ENCODE measurements around the gene RAD51B.

Gene RAD51B

DNA sequence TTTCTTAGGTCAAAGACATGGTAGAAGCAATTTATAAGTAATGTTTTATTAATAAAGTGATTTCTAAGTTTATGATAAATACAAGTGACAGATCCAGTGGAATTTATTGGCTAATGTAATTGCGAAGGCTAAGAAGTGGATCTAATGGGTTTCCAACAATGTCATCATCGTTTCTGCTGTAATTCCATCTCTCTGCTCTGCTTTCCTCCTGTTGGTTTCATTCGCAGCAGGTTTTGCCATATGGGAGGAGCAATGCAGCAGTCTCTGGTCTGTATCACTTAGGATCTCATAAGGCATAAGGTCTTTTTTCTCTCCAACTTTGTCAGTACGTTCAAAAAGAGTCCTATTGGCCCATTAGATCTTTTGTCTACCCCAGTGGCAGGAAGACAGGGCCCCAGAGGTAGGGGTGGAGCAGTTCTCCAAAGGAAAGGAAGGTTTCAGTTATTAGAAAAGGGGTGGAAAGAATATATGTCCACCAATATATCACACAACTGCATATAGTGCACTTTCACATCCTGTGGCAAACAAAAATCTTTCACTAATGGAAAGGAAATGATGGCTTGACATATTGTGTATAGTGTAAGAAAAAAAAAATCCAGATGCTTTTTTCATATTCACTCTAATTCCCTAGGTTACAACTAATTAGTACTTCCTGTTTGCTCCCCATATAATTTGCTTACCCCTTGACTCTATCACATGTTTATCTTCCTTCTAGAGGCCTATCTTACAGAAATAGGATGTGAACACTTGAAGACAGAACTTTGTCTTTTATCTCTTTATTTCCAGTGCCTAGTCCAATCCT lies 522.0 kb downstream of the RAD51B start:
- no peak overlapping the region for H3K4me3 ChIP-seq (ENCODE audit: low read length)
- DNase-seq (ENCODE audit: low read depth, low spot score) = no peak

DNA sequence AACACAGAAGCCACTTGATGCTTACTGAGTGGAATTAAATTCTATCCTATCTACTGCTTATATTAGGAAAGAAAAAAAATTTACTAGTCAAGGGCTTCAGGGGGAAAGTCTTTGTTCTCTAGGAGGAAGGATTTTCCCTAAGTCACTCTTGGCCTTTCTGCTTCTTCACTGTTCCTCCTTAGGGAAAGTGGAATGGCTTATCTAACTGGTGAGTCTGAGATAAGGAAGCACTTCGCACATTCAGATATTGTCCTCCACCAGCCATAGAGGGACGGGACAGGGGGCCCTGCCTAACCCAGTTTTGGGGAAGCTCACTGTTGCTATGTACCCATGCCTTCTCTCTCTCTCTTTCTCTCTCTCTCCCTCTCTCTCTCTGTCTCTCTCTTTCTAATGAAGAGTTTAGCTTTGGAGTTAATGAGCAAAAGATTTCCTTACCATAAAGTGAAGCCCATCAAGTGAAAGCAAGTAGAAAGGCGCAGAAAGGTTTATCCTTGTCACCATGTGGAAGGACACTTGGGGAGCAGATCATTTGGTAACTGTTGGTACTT lies 522.7 kb downstream of the RAD51B start:
- DNase-seq (ENCODE audit: low read depth, low spot score) = no peak
- no peak overlapping the region for H3K4me3 ChIP-seq (ENCODE audit: low read length)

DNA sequence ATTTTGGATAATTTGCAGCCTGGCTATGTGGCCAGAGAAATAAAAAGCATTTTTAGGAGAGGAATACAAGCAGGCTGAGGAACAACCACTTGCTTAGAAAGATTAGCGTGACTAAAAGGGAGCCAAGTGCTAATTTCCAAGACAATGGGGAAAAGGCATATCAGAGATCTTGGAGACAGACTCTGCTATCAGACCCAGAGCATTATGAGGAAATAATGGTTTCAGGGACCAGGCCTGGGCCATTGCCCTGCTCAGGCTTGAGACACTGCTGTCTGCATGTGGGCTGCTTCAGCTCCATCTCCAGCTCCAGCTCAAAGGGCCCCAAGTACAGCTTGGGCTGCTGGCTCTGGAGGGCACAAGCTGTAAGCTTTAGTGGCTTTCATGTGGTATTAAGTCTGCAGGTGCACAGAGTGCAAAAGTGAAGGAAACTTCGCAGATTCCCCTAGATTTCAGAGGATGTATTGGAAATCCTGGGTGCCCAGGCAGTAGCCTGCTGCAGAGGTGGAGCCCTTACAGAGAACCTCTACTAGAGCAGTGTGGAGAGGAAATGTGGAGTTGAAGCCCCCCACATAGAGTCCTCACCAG lies 524.0 kb downstream of the RAD51B start:
- DNase-seq (ENCODE audit: low read depth, low spot score) = peak; percentile 59
- H3K4me3 ChIP-seq (ENCODE audit: low read length) = no peak overlapping the region

DNA sequence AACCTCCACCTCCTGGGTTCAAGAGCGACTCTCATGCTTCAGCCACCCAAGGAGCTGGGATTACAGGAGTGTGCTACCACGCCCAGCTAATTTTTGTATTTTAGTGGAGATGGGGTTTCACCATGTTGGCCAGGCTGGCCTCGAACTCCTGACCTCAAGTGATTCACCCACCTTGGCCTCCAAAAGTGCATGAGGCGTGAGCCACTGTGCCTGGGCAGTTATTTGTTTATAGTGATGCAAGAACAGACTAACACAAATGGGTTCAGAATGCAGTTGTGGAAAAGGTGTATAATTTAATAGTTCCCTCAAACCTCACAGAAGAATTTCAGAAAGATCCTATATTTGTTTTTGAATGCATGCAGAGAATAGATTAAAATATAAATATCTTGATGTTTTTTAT lies 526.2 kb downstream of the RAD51B start:
- no peak overlapping the region for H3K4me3 ChIP-seq (ENCODE audit: low read length)
- DNase-seq (ENCODE audit: low read depth, low spot score) = no peak

GRCh38 chr14:68346556-68347343 lies 527.2 kb downstream of the RAD51B start:
- DNase-seq (ENCODE audit: low read depth, low spot score) = no peak
- H3K4me3 ChIP-seq (ENCODE audit: low read length) = no peak overlapping the region

DNA sequence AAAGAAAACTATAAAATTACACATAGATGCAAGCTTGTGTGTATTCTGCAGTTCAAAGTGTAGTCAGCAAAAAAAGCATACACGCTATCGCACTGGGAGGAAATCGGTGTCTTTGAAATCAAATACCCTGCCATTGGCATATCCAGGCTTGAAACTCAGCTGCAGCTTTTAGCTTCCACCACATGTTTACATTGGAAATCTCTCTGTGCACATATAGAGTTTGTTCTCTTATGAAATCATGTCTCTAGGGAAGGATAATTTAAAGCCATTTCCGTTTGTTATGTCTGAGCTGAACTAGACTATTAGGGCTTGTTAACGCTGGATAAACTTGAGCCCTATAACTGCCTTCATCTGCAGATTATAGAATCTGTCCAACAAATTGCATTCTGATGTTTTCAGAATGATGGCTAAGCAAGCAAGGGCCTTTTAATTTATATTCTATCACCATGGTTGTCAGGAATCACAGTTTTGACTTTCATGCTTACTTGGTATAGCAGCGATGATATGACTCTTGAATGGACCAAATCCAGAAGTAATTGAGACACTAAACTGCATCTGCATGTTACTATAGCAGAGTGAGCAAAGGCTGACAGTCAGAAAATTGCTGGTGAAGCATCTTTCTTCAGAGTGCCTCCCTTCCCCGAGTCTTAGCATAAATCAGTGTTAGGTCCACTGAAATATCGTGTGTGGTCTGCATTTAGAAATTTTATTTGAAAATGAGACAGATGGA lies 530.5 kb downstream of the RAD51B start:
- no peak overlapping the region for H3K4me3 ChIP-seq (ENCODE audit: low read length)
- no peak for DNase-seq (ENCODE audit: low read depth, low spot score)

GRCh38 chr14:68355415-68355814 lies 535.8 kb downstream of the RAD51B start:
- H3K4me3 ChIP-seq (ENCODE audit: low read length) = no peak overlapping the region
- DNase-seq (ENCODE audit: low read depth, low spot score) = no peak

- DNase-seq (ENCODE audit: low read depth, low spot score) = no peak
- no peak overlapping the region for H3K4me3 ChIP-seq (ENCODE audit: low read length)
Measured at GRCh38 chr14:68357777-68358176, 538.2 kb downstream of the RAD51B start.

DNA sequence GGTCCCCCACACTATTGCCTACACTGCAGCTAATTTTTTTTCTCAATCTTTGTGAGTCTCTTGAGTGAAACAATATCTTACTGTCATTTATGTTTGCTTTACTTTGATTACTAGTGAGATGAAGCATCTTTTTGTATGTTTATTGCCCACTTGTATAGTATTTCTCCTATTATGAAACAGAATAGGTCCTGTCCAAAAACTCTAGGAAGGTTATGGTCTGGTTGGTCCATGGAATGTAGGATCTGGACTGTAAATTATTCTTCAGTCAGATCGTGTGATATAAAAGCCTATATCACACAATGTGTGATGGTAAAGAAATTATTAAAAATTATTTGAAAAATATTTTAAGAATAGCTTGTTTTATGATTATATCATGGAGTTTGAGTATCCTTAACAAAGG lies 538.9 kb downstream of the RAD51B start:
- H3K4me3 ChIP-seq (ENCODE audit: low read length) = no peak overlapping the region
- no peak for DNase-seq (ENCODE audit: low read depth, low spot score)

DNA sequence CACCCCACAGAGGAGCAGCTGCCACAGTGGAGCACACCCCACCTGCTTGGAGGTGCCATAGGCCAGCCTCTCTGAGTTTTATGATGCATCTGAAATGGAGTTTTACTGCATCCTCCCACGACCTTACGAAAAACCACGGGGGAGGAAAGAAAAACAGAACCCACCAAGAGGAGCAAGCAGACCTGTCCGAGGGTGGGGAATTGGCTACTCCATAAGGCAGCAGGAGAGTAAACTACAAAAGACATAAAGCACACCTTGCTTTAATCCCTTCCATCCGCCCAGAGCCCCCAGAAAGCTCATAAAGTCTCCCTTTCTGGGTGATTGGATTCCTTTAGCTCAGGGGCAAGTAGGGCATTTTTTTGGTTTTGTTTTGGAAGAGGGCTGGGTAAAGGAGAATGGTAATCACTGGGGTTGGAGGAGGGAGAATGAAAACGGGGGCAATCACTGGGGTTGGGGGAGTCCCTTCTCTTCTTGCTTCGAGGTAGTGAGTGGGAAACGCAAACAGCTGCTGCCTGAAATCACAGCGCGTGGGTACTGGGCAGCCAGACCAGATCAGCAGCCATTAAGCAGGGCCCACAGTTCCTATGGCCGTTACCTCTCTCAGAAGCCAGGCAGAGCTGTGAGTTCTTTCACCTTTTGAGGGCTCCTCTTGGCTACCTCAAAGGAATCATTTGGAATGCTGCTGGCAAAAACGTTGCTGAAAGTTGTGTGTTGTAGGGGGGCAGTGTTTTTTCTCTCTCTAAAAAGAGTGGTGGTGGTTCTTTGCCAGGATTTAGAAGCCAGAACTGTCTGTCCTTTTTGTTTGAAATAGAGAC lies 539.6 kb downstream of the RAD51B start:
- DNase-seq (ENCODE audit: low read depth, low spot score) = no peak
- no peak overlapping the region for H3K4me3 ChIP-seq (ENCODE audit: low read length)

- no peak for DNase-seq (ENCODE audit: low read depth, low spot score)
- H3K4me3 ChIP-seq (ENCODE audit: low read length) = no peak overlapping the region
Measured at GRCh38 chr14:68359837-68360552, 540.4 kb downstream of the RAD51B start.

- no peak overlapping the region for H3K4me3 ChIP-seq (ENCODE audit: low read length)
- no peak for DNase-seq (ENCODE audit: low read depth, low spot score)
Measured at GRCh38 chr14:68361231-68361630, 541.7 kb downstream of the RAD51B start.

DNA sequence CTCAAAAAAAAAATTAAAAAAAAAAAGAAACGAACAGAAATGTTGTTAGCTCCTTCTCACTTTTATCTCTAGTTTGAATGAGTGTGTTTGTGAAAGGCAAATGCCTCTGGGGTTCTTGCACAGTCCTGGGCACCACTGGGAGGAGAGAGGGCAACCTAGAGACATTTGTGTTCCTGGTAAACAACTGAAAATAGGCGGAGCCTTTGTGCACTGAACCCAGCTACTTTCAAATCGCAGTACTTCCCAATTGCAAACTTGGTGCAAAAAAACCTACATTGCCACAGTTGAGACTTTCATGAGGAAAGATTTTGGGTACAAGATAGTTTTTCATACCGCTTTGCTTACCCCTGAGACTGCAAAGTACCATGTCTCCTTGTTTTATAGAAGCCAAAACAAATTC lies 543.3 kb downstream of the RAD51B start:
- no peak overlapping the region for H3K4me3 ChIP-seq (ENCODE audit: low read length)
- DNase-seq (ENCODE audit: low read depth, low spot score) = no peak

DNA sequence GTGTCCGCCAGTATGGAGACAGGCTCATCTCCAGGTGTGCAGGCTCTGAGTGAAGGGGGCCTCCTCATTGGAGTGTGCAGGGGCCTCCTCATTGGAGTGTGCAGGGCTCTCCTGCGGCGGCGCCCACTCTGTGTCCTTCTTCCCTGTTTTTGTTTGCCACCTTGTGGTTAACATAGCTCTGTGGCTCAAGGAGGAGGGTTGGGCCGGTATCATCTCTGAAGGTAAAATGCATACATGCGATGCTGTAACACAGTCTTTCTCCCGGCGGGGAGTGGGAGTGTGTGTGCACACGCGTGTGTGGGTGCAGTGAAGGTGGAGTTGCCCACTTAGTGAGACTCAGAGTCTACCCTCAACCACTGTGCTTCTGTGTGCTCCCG lies 543.9 kb downstream of the RAD51B start:
- no peak for DNase-seq (ENCODE audit: low read depth, low spot score)
- H3K4me3 ChIP-seq (ENCODE audit: low read length) = no peak overlapping the region

DNA sequence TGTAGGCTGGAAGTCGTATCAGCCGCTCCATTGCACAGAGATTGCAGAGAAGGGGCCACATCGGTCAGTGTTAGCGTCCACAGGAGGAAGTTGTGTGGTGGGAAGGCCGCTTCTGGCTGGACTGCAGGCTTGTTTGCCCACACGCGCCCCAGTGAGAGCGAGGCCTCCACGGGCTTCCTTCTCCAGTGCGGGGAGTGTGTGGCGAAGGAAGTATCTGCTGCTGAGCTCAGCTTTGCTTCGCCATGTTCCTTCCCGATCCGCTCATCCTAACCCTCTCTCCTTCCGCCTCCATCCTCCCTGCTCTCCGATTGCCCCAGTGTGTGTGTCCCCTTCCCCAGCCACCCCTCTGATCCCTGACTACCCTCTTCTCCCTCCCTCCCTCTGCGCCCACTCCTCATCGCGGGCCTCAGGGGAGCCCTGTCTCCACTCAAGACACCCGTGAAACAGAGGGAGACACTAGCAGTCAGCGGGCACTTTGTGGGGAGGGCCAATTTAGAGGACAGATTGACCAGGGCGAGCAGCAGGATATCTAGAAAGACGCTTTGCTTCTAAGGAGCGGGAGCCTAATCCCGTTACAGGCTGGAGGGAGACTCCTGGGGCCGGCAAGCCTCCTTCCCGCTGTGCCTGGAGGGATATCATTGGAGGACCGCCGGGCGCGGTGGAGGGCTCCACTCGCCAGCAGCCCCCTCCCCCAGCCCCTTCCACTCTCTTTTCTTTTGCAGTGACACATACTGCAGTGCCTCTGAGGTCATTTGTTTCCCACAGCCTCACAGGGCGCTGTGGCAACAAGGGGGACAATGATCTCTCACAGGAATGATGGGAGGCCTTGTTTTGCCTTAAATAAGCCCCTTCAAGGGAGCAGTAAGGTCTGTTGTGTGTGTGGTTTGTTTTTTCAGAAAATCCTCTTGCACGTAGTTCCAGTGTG lies 544.5 kb downstream of the RAD51B start:
- no peak overlapping the region for H3K4me3 ChIP-seq (ENCODE audit: low read length)
- DNase-seq (ENCODE audit: low read depth, low spot score) = no peak

- no peak overlapping the region for H3K4me3 ChIP-seq (ENCODE audit: low read length)
- DNase-seq (ENCODE audit: low read depth, low spot score) = no peak
Measured at GRCh38 chr14:68364792-68365192, 545.2 kb downstream of the RAD51B start.

GRCh38 chr14:68365228-68365627 lies 545.6 kb downstream of the RAD51B start:
- DNase-seq (ENCODE audit: low read depth, low spot score) = no peak
- H3K4me3 ChIP-seq (ENCODE audit: low read length) = no peak overlapping the region

All from Jurkat, Clone E6-1 (cell line).